NCI-H1048 (cell line): Measurements from ENCODE around the gene C2orf92.
"Not testable (repeated sequence)": the region's sequence is repeated elsewhere in the genome, so short reads cannot be mapped to it uniquely, and the experiment has no call there.

Source experiments
- DNase-seq: peaks from one replicate; lab custom pipeline; 2025; lab: John Stamatoyannopoulos, UW

C2orf92 gene

GRCh38 chr2:97669448-97669847, at the start of gene C2orf92:
Gene C2orf92, plus strand, starts transcription at chr2:97669713. Its CDS starts 76 bp downstream, at chr2:97669789.
- no peak for DNase-seq

GRCh38 chr2:97620492-97620891, 49.0 kb upstream of the C2orf92 start:
- not testable (repeated sequence) for DNase-seq

- DNase-seq, result not testable (repeated sequence)
These were observed 46.5 kb upstream of the C2orf92 start for GRCh38 chr2:97622976-97623375.

- not testable (repeated sequence) for DNase-seq
These were observed 44.0 kb upstream of the C2orf92 start for GRCh38 chr2:97625354-97626048.

- DNase-seq, result not testable (repeated sequence)
These were observed 43.5 kb upstream of the C2orf92 start for GRCh38 chr2:97626049-97626430.

- DNase-seq, result no peak
These were observed 25.3 kb upstream of the C2orf92 start for GRCh38 chr2:97644023-97644717.

GRCh38 chr2:97645112-97645694, 24.3 kb upstream of the C2orf92 start:
- no peak for DNase-seq

- DNase-seq, result peak; percentile 96
These were observed 23.6 kb upstream of the C2orf92 start, which contains the start of gene COX5B for GRCh38 chr2:97645695-97646629. Gene COX5B, plus strand, starts transcription at chr2:97646062. Its CDS starts 25 bp downstream, at chr2:97646087.

- DNase-seq, result no peak
These were observed 22.5 kb upstream of the C2orf92 start for GRCh38 chr2:97646977-97647376.

GRCh38 chr2:97651114-97651513, 18.4 kb upstream of the C2orf92 start:
- DNase-seq, result no peak

GRCh38 chr2:97653473-97653872, 16.0 kb upstream of the C2orf92 start:
- DNase-seq, result no peak

- no peak for DNase-seq
These were observed 15.6 kb upstream of the C2orf92 start for GRCh38 chr2:97653874-97654273.

- DNase-seq, result no peak
These were observed 15.2 kb upstream of the C2orf92 start for GRCh38 chr2:97654309-97654708.

GRCh38 chr2:97654791-97655190, 14.7 kb upstream of the C2orf92 start:
- DNase-seq, result no peak

GRCh38 chr2:97656129-97656755, 13.3 kb upstream of the C2orf92 start:
- no peak for DNase-seq

- DNase-seq, result no peak
These were observed 12.5 kb upstream of the C2orf92 start for GRCh38 chr2:97656905-97657587.

- DNase-seq, result no peak
These were observed 11.4 kb upstream of the C2orf92 start for GRCh38 chr2:97657986-97658690.

GRCh38 chr2:97658691-97659157, 10.8 kb upstream of the C2orf92 start:
- no peak for DNase-seq

GRCh38 chr2:97659256-97660043, 10.1 kb upstream of the C2orf92 start:
- DNase-seq, result no peak
